ENCODE measurements around the gene SOX12.

GRCh38 chr20:328975-329695, 3.8 kb downstream of the SOX12 start:
- TF ChIP-seq CTCF (optimal IDR thresholded peaks at IDR 0.05 in 1 of 3, IDR thresholded peaks at IDR 0.05 in 1 of 3, conservative IDR thresholded peaks at IDR 0.05 in 1 of 3; ENCODE audit: extremely low read depth in 1 of 3, insufficient read depth in 2 of 3, low read length in 3 of 3) (no peak), EZH2 (IDR thresholded peaks at IDR 0.05; ENCODE audit: low read length) (no peak)
